GM18520 (cell line): ENCODE results near the gene SRRM5.
"Not testable (repeated sequence)": the region's sequence is repeated elsewhere in the genome, so short reads cannot be mapped to it uniquely, and the experiment has no call there.

ENCODE experiments used
- ATAC-seq: cut with Tn5 transposase; IDR thresholded peaks from one replicate; pipeline ENCODE4 v1.9.1; 2021; ENCODE audit not compliant: unreplicated experiment

SRRM5 gene

DNA sequence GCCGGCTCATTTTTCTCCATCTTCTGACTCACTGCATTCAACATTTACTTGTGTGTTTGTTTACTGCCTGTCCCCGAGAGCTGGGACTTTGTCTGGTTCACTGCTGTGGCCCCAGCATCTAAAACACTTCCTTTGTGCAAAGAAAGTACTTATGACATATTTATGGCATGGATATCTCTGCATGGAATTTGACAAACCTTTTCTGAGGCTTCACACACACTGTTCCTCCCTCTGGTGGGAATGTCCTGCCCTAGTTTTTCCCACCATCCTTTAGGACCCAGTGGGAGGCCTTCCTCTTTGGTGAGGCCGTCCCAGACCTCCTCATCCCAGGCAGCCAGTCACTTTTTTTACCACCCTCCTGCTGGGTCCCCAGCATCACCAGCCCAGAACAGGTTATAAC is 1.4 kb upstream of the SRRM5 start:
- no peak for ATAC-seq

DNA sequence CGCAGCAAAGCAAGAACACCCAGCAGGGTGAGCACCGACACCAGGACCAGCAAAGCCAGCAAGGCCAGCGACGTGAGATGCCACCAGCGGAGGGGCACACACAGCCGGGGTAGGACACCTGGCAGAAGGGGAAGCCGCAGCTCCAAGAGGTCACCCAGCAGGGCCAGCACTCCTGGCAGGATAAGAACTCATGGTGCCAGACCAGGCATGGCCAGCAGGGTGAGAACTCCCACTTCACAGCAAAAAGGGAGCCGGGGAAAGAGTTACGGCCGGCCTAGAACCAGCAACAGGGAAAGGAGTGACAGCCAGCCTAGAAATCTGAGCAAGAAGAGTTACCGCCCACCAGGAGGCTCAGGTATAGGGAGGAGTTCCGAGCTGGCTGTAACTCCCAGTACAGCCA is 486 bp downstream of the SRRM5 start:
- ATAC-seq: no peak

DNA sequence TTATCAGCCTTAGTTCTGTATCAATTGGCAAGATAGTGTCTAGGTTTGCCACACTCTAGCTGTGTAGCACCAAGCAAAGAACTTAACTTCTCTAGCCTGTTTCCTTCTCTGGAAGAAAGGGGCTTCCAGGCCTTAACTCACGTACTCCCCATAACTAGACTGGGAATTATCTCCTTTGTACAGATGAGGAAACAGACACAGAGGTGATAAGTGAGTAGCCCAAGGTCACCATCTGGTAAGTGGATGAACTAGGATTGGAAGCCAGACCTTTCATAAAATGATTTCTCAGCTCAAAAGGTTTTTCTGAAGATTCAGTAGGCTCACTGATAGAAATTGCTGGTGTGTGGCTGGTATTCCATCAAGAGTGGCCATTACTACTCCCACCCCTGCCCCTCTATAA is 4.4 kb downstream of the SRRM5 start:
- no peak for ATAC-seq

DNA sequence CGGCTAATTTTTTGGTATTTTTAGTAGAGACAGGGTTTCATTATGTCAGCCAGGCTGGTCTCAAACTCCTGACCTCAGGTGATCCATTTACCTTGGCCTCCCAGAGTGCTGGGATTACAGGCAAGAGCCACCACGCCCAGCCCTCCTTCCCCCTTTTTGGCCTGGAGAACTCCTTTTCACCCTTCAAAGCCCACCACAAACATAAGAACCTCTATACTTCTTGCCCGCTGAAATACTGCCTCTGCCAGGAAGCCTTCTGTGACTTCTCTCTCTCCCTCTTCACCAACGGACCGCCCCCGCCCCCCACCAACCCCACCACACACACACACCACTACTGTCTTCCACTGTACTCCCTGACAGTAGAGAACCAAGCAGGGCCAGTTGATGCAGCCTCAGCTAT is 5.1 kb downstream of the SRRM5 start:
- no peak for ATAC-seq

DNA sequence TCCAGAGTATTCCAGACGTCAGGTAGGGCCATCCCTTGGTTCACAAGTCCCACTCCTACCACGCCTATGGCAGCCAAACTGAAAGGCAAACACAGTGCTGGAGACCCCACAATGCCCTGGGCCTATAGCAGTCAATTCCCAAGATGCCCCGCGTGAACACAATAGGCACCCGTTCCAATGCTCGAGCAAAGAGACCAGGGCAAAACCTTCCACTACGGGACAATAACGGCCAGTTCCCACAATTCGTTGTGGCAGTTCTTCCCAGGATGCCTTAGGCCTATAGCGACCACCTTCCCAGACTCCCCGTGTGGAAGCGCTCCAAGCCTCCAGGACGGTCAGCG is 7.0 kb downstream of the SRRM5 start:
- no peak for ATAC-seq

DNA sequence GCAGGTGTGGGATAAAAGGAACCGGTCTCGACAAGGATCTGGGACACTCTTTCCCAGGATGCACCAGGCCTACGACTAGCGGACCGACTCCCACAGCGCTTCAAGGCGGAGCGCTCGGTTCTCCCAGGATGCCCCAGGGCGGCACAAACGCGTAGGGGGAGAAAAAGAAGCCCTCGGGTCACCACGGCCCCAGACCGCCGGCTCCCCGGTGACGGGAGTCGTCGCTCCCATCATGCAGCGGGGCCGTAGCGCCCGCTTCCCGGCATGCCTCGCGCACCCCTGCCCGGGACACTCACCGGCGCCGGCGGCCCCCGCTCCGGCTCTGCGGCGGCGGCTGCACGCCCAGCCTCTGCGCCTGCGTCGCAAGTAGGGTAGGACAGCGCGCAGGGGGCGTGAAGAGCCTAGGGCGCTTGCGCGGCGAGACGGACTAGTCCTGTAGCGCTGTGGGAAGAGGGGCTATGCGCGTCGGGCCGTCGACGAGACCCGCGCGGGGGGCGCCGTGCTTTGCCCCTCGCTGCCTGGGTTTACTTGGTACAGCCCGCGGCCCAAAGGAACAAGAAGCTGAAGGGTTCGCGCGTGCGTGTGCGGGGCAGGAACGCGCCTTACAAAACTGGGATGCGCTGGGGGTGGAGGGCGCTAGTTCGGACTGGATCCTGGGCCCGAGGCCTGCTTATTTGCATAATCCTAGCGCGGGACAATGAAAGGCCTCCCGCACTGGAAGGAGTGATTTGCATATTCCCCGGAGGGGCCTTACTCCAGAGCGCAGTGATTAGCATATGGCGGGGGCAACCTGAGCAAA is 7.6 kb downstream of the SRRM5 start, which contains the start of gene ZNF428:
ZNF428 (minus strand) TSS at position 368 of the 799 bp plus-strand sequence. CDS start 5,325 bp downstream, outside the sequence.
- ATAC-seq: peak; percentile 81

DNA sequence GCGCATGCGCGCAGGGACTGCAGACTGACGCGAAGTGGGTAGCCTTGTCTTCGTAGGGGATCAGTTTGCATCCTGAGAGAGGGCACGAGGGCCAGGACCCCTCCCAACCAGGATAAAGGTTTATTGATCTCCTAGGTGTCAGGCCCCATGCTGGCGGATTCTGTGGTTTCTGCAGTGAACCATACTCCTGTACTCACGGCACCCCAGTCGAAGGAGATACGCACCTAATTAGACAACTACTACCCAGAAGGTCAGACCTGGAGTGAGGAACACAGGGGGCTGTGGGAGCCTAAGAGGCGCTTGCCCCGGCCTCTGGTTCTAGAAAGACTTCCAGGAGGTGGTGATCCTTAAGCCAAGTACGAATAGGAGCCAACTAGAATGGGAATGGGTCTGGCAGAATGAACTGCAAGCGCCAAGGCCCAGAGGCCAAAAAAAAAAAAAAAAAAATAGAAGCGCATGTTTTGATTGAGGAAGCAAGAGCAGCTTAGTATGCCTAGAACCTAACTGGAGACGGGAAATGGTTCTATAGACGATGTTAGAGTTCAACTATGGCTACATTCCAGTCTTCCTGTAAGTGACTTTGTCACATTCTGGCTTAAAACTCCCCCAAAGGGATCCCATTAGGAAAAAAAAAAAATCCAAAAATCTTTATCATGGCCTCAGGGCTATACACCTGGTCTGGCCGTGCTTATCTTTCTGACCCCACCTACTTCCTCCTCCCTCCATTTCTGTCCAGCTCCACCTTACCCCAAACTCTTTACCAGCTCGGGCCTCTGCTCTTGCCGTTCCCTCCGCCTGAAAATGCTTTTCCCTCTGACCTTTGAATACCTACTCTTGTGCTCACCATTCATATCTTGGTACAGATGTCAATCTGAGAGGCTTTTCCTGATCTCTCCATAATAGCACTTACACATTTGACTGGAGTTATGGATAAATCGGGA is 8.4 kb downstream of the SRRM5 start:
- no peak for ATAC-seq

DNA sequence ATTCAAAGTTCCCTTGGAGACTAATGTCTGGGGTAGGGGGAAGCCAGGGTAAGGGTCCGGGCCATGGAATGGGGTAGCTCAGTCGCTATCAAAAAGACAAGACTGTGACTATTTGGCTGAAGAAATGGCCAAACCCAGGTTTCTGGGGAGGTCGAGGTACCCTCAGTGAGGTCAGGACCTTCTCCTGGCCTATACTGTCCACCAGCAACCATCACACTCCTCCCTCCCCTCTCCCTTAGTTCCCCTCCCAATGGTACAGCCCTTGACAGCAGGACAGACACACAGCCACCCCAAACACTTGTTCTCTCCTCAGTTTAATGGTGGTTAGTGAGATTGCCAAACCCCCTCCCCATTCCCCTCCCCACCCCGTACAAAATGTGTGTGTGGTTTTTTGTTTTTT is 10.2 kb downstream of the SRRM5 start:
- no peak for ATAC-seq

DNA sequence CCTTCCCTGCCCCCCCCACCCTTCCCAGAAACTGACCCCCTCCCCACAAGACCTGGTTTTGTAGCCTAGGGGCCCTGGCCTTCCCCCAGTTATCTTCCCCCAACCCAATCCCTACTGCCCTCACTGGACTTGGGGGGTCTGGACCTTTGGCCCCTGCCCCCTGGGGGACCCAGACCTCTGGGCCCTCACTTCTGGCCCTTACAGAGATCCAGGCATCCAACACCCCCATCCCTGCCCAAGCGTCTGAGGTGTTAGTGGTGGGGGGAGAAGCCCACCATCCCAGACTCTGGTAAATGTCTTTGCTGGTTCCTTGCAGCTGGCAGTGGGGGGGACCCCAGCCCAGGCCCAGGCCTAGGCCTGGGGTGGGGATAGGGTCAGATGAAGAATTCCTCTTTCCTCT is 11.1 kb downstream of the SRRM5 start:
- no peak for ATAC-seq

DNA sequence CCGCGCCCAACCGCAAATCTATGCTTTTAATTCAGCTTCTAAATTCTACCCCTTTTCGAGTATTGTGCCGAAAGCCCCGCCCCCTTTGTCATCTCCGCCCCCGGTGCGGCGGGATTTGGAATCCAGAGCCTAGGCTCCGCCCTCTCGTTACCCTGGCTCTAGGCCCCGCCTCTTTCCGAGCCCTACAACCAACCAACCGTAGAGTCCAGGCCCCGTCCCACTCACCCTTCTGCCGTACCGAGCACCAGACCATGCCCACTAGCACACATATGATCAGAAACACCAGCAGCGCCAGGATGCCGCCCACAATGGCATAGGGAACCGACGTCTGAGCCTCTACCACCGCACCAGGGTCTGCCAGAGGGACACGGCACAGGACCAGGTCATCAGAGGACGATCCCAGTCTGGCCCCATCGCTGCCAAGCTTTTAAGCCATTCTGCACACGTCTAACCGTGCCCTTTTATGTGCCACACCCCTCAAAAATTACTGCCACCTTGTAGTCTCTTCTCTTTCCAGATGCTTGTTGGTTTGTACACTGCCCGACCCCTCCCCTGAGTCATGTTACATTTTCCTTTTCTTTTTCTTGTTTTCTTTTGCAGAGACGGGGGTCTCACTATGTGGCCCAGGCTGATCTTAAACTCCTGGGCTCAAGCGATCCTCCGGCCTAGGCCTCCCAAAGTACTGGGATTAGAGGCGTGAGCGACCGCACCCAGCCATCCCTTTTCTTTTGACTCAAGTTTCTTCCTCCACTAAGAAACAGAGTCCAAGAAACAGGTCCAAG is 12.2 kb downstream of the SRRM5 start:
- ATAC-seq: no peak

DNA sequence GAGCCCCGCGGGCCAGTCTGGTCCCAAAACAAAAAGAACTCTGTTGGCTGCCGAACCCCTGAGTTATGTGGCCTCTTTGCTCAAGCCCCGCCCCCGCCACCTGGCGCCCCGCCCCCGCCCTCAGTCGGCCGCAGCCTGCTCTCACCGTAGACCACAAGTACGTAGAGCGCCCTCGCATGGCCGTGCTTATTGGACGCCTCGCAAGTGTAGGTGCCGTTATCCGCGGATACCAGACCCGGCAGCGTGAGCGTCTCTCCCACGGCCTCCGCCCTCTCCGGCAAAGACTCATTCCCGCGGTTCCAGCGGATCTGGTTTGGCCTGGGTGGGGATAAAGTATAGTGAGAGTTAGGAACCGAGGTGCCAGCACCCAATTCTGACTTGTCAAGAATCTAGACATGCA is 13.0 kb downstream of the SRRM5 start:
- no peak for ATAC-seq

DNA sequence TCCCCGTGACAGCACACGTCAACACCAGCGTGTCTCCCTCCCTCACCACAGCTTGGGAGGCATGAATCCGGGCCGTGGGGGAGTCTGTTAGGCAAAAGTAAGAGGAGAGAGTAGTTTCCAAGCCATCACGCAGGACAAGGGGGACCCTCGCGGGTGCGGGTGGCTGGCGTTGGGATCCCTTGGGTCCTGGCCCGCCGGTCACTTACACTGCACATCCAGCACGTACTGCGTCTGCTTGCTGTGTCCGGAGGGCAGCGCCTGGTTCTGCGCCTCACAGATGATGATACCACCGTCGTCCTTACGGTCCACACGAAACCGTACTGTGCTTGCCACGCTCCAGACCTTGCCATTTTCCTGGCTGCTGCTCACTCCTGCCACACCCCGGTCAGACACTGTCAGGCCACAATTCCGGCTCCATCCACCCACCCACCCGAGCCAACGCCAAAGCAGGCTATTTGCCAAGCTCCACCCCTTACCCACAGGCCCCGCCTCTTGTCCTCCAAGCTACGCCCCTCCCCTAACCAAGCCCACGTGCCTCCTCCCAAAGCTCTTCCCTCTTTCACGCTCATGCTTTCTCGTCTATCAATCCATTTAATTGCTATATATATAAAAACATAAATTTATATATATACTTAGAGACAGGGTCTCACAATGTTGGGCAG is 14.2 kb downstream of the SRRM5 start:
- no peak for ATAC-seq

DNA sequence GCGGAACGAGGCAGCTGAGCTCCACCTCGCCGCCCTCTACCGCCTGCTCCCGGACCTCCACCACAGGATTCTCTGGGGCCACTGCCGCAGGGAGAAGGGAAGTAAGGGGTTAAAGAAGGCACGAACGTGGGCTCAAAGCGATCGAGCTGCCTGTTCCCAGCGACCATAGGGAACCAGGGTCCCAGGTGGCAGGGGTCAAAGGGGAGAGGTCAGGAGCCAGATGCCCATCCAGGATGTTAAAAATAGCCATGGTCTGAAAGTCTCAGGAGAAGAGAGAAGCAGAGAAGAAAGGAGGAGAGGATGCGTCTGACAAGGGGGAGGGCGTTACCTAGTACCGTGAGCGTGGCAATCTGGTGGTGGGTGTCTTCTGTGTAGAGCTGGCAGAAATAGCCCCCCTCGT is 14.9 kb downstream of the SRRM5 start:
- no peak for ATAC-seq

DNA sequence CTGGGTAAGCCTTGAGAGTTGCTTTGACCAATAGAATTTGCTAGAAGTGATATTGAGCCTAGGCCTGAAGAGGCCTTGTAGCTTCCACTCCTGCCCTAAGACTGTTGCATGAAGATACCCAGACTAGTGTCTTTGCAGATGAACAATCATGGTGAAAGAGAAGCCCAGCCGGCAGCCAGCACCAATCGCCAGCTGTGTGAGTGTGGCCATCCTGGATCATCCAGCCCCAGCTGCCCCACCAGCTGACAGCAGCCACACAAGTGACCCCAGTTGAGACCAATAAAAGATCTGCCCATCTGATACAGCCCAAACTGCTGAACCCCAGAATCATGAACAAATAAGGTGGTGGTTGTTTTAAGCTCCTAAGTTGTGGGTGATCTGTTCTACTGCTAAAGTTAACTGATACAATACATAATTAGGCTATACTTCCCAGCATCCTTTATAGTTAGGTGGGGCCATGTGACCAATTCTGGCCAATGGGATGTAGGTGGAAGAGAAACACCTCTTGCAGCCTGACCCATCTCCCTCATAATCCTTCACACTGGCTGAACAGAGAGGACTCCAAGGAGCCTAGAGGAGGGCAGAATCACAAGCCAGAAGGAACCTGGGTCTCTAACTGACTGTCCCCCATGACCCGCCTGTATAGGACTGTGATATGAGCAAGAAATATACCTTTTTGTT is 16.9 kb downstream of the SRRM5 start:
- no peak for ATAC-seq

DNA sequence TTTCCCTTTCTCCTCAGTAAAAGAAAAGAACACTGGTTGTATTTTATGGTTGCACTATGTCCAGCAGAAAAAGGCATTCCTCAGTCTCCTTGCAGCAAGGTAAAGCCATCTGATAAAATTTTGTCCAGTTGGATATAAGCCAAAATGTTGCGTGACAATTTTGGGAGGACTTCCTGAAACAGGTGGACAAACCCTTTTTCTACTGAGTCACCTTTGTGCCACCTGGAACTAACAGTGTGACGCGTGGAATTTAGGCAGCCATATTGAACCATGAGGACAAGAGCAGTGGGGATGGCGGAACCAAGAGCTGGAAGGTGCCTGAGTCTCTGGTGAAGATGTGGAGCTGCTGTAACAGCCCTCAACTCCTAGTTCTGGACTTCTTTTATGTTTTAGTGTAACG is 19.6 kb downstream of the SRRM5 start:
- ATAC-seq: no peak

DNA sequence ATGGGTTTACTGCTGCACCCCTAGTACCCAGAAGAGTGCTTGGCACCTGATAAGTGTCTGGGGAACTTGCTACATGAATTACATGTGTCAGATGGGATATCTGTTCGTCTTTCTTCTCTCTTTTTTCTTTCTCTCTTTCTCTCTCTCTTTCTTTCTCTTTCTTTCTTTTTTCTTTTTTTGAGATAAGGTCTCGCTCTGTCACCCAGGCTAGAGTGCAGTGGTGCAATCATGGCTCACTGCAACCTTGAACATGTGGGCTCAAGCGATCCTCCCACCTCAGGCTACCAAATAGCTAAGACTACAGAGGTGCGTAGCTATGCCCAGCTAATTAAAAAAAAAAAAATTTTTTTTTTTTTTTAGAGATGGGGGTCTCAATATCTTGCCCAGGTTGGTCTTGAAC is 21.6 kb downstream of the SRRM5 start:
- ATAC-seq: no peak

DNA sequence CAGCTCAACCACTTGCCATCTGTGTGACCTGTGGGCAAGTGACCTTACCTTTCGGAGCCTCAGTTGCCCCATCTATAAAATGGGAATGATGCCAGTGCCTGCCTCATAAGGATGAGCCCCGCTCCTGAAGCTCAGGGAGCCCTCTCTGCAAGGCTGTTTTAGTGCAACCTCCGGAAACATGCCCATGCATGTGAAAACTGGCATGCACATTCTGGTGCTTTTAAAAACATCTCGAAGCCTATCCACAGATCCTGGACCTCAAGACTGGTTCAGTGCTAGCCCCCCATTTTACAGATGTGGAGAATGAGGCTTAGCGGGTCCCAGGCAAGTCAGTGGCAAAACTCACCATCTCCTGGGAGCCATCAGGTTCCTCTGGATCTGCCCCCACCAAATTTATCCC is 22.2 kb downstream of the SRRM5 start:
- no peak for ATAC-seq

DNA sequence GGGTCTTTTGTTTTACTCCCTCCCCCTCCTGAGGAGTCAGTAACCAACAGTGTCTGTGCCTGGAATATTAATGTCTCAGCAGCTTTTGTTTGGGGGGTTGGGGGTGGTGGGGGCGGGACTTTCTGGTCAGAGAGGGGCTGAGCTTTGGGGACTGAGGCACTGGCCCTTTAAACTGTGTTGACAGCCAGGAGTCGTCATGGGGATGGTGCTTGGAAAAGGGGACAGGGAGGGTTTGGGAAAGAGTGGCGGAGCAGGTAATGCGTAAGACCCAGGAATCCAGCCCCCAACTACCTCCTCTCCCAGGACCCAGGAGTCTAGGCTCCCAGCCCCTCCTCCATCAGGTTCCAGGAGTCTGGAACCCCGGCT is 22.6 kb downstream of the SRRM5 start:
- no peak for ATAC-seq

DNA sequence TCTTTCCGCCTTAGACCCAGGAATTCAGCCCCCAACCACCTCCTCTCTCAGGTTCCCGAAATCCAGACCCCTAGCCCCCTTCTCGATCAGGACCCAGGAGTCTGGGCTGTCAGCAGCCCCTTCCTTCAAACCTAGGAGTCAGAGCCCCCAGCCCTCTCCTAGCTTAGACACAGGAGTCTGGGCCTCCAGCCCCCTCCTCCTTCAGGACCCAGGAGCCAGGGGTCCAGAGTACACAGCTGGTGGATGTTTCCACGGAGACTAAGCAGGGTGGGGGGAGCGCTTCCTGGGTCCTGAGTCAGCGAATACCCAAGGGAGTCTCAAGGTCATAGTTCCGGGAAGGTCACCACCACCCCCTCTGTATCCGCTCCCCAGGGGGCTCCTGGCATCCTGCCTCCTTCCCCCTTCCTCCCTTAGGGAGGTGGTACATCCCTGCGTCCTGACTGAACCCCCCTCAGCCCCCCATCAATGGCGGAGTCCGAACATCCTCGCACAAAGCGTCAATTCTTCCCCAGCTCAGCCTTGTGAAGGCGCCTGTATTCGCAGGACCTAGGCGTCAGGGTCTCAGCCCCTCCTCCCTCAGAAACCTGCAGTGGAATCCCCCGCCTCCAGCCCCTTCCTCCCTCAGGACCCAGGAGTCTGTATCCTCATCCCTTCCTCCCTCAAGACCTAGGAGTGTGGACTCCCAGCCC is 23.1 kb downstream of the SRRM5 start:
- ATAC-seq: no peak

DNA sequence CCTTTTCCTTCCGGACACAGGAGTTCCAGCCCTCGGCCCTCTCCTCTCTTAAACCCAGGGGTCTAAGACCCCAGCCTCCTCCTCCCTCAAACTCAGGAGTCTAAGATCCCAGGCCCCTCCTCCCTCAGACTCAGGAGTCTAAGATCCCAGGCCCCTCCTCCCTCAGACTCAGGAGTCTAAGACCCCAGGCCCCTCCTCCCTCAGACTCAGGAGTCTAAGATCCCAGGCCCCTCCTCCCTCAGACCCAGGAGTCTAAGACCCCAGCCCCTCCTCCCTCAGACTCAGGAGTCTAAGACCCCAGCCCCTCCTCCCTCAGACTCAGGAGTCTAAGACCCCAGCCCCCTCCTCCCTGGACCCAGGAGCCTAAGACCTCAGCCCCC is 23.7 kb downstream of the SRRM5 start:
- ATAC-seq: not testable (repeated sequence)
